OCI-LY3 (cell line): ENCODE results near the gene ZNF280B.

Source experiments
- CTCF ChIP-seq: fragments of 200-600, 300-600 bp; sonication (generic); IDR thresholded peaks from 2 replicates; pipeline ENCODE4 v1.5.1; 2014; ENCODE audit warnings: antibody characterized with exemption, low read length, low read depth
- EZH2phosphoT487 ChIP-seq: fragments of 200-600 bp; shearing (Covaris generic); IDR thresholded peaks from 2 replicates; pipeline ENCODE4 v1.6.1; 2018; ENCODE audit warnings: antibody characterized with exemption, mixed run types, low read depth

GRCh38 chr22:22464541-22465054, 43.9 kb downstream of the ZNF280B start:
- TF ChIP-seq CTCF, result no peak
- no peak for TF ChIP-seq EZH2phosphoT487
